IMR-90 (cell line): ENCODE measurements around the gene ALG6. TPM values are rescaled to one million over a fixed set of nuclear protein-coding genes. Genes with fewer than 3 reads are reported as not detected.

Experiments
- ATAC-seq: fragments of 200-7000 bp; cut with Tn5 transposase; 2 replicates; pipeline ENCODE4 v1.9.1; 2020; ENCODE audit warnings: low read depth, mild to moderate bottlenecking, moderate library complexity
- BruUV-seq: library from RNA; stranded (reverse); fragments of 400-500 nt; replicated peaks from 2 replicates; lab custom pipeline; 2021; lab: Mats Ljungman, UMichigan
- CTCF ChIA-PET: fragments of 300-600 bp; formaldehyde crosslinking; extraction: SDS; loops from one replicate; lab custom pipeline; 2021; ENCODE audit warnings: antibody characterized with exemption; lab: Yijun Ruan, JAX
- POLR2A ChIA-PET: fragments of 300-600 bp; sonication (Branson Sonifier 250); formaldehyde crosslinking; loops from one replicate; lab custom pipeline; 2022; ENCODE audit warnings: antibody characterized with exemption; ENCODE audit not compliant: unreplicated experiment; lab: Charles Lee
- DNase-seq: peaks from one replicate; pipeline ENCODE4 v3.0.0; 2013
- H2AFZ ChIP-seq: replicated peaks from 2 replicates; pipeline ENCODE3; 2013; ENCODE audit warnings: low read length, mild to moderate bottlenecking; ENCODE audit not compliant: poor library complexity
- H2AK5ac ChIP-seq: 2 replicates; pipeline ENCODE4 v1.6.1; 2013; ENCODE audit warnings: low read depth, low read length, inconsistent platforms
- H2AK9ac ChIP-seq: replicated peaks from 2 replicates; pipeline ENCODE3; 2013; ENCODE audit warnings: mild to moderate bottlenecking, low read depth, low read length, moderate library complexity; ENCODE audit not compliant: poor library complexity
- H2BK120ac ChIP-seq: 2 replicates; pipeline ENCODE4 v1.6.1; 2013; ENCODE audit warnings: low read depth, low read length, inconsistent platforms
- H2BK15ac ChIP-seq: 3 replicates; pipeline ENCODE4 v1.6.1; 2013; ENCODE audit warnings: low read depth, low read length, inconsistent platforms
- H2BK20ac ChIP-seq: 2 replicates; pipeline ENCODE4 v1.6.1; 2013; ENCODE audit warnings: low read depth, mild to moderate bottlenecking, inconsistent platforms, low read length, moderate library complexity
- H2BK5ac ChIP-seq: 2 replicates; pipeline ENCODE4 v1.6.1; 2013; ENCODE audit warnings: mild to moderate bottlenecking, low read depth, low read length, inconsistent platforms; ENCODE audit not compliant: poor library complexity, severe bottlenecking
- H3K14ac ChIP-seq: replicated peaks from 2 replicates; pipeline ENCODE4 v1.6.1; 2013; ENCODE audit warnings: low read depth, low read length, inconsistent platforms
- H3K18ac ChIP-seq: 2 replicates; pipeline ENCODE4 v1.6.1; 2013; ENCODE audit warnings: low read depth, low read length, control low read depth
- H3K23ac ChIP-seq: 2 replicates; pipeline ENCODE4 v1.6.1; 2013; ENCODE audit warnings: low read depth, low read length, inconsistent platforms
- H3K27ac ChIP-seq: 2 replicates; pipeline ENCODE4 v1.5.1; 2013; ENCODE audit warnings: mild to moderate bottlenecking, control low read depth, low read length; ENCODE audit not compliant: insufficient read depth
- H3K27me3 ChIP-seq: 2 replicates; pipeline ENCODE4 v1.6.1; 2013; ENCODE audit warnings: low read length; ENCODE audit not compliant: control insufficient read depth, insufficient read depth
- H3K36me3 ChIP-seq: 2 replicates; pipeline ENCODE4 v1.6.1; 2013; ENCODE audit warnings: low read length, mixed read lengths; ENCODE audit not compliant: control insufficient read depth, insufficient read depth
- H3K4ac ChIP-seq: 2 replicates; pipeline ENCODE4 v1.6.1; 2013; ENCODE audit warnings: low read depth, low read length, inconsistent platforms
- H3K4me1 ChIP-seq: 2 replicates; pipeline ENCODE4 v1.6.1; 2013; ENCODE audit warnings: low read length, mixed read lengths; ENCODE audit not compliant: control insufficient read depth, insufficient read depth
- H3K4me2 ChIP-seq: 2 replicates; pipeline ENCODE4 v1.6.1; 2013; ENCODE audit warnings: low read depth, mild to moderate bottlenecking, control low read depth, low read length, moderate library complexity
- H3K4me3 ChIP-seq: 2 replicates; pipeline ENCODE4 v1.5.1; 2013; ENCODE audit warnings: low read depth, mild to moderate bottlenecking, control low read depth, low read length, moderate library complexity; ENCODE audit not compliant: insufficient read depth
- H3K56ac ChIP-seq: 2 replicates; pipeline ENCODE4 v1.6.1; 2013; ENCODE audit warnings: low read length, inconsistent platforms; ENCODE audit not compliant: insufficient read depth; ENCODE audit errors: extremely low read depth
- H3K79me1 ChIP-seq, 2 experiments: 2 replicates each; pipeline ENCODE4 v1.6.1; 2013; ENCODE audit warnings: low read length in 2 of 2, inconsistent platforms in 1 of 2, low read depth in 1 of 2
- H3K9ac ChIP-seq: 2 replicates; pipeline ENCODE4 v1.6.1; 2013; ENCODE audit warnings: low read depth, low read length, control low read depth
- H3K9me1 ChIP-seq: 2 replicates; pipeline ENCODE4 v1.6.1; 2013; ENCODE audit warnings: low read length, inconsistent platforms; ENCODE audit not compliant: insufficient read depth
- H3K9me3 ChIP-seq: 2 replicates; pipeline ENCODE4 v1.6.1; 2013; ENCODE audit warnings: low read length; ENCODE audit not compliant: control insufficient read depth, insufficient read depth
- H4K20me1 ChIP-seq: 2 replicates; pipeline ENCODE4 v1.6.1; 2013; ENCODE audit warnings: low read length, inconsistent platforms; ENCODE audit not compliant: insufficient read depth
- H4K5ac ChIP-seq: 2 replicates; pipeline ENCODE4 v1.6.1; 2013; ENCODE audit warnings: mild to moderate bottlenecking, low read depth, low read length, control low read depth
- H4K8ac ChIP-seq, 2 experiments: 2 replicates each; pipeline ENCODE4 v1.6.1; 2013; ENCODE audit warnings: low read depth in 2 of 2, low read length in 2 of 2, control low read depth in 1 of 2, inconsistent platforms in 1 of 2
- H4K91ac ChIP-seq: 2 replicates; pipeline ENCODE4 v1.6.1; 2013; ENCODE audit warnings: low read depth, low read length, inconsistent platforms; ENCODE audit not compliant: insufficient read depth
- BHLHE40 ChIP-seq: fragments of 150-350 bp; IDR thresholded peaks from 2 replicates; pipeline ENCODE4 v1.6.1; 2016; ENCODE audit warnings: mild to moderate bottlenecking, low read depth, low read length
- CEBPB ChIP-seq: IDR thresholded peaks from 2 replicates; pipeline ENCODE4 v1.6.1; 2012; ENCODE audit warnings: low read depth, low read length, improper control_type of control experiment
- CHD1 ChIP-seq: IDR thresholded peaks from 2 replicates; pipeline ENCODE4 v1.6.1; 2012; ENCODE audit warnings: low read depth, low read length, improper control_type of control experiment
- CTCF ChIP-seq: conservative IDR thresholded peaks from 2 replicates; pipeline ENCODE4 v1.5.1; 2012; ENCODE audit warnings: mild to moderate bottlenecking, low read depth, low read length, improper control_type of control experiment
- ELK1 ChIP-seq: fragments of 150-350 bp; IDR thresholded peaks from 2 replicates; pipeline ENCODE4 v1.6.1; 2016; ENCODE audit warnings: low read depth, mild to moderate bottlenecking, low read length, moderate library complexity, borderline replicate concordance
- FOS ChIP-seq: fragments of 150-350 bp; IDR thresholded peaks from 2 replicates; pipeline ENCODE4 v1.6.1; 2016; ENCODE audit warnings: low read depth, low read length
- MAFK ChIP-seq: IDR thresholded peaks from 2 replicates; pipeline ENCODE4 v1.6.1; 2012; ENCODE audit warnings: low read depth, low read length, improper control_type of control experiment
- MAZ ChIP-seq: IDR thresholded peaks from 2 replicates; pipeline ENCODE4 v1.6.1; 2012; ENCODE audit warnings: low read depth, mild to moderate bottlenecking, low read length, improper control_type of control experiment, moderate library complexity, borderline replicate concordance
- MXI1 ChIP-seq: IDR thresholded peaks from 2 replicates; pipeline ENCODE4 v1.6.1; 2012; ENCODE audit warnings: low read depth, mild to moderate bottlenecking, low read length, moderate library complexity, borderline replicate concordance
- NFE2L2 ChIP-seq: fragments of 150-350 bp; IDR thresholded peaks from 2 replicates; pipeline ENCODE4 v1.6.1; 2016; ENCODE audit warnings: low read depth, mild to moderate bottlenecking, low read length
- POLR2A ChIP-seq: IDR thresholded peaks from 2 replicates; pipeline ENCODE4 v1.6.1; 2012; ENCODE audit warnings: mild to moderate bottlenecking, low read depth, low read length
- RAD21 ChIP-seq: IDR thresholded peaks from 2 replicates; pipeline ENCODE4 v1.6.1; 2012; ENCODE audit warnings: low read length, improper control_type of control experiment
- RCOR1 ChIP-seq: IDR thresholded peaks from 2 replicates; pipeline ENCODE4 v1.6.1; 2012; ENCODE audit warnings: mild to moderate bottlenecking, low read length, improper control_type of control experiment; ENCODE audit not compliant: insufficient replicate concordance
- RFX5 ChIP-seq: IDR thresholded peaks from 2 replicates; pipeline ENCODE4 v1.8.0; 2012; ENCODE audit warnings: low read depth, mild to moderate bottlenecking, low read length, moderate library complexity
- SMC3 ChIP-seq: fragments of 150-350 bp; IDR thresholded peaks from 2 replicates; pipeline ENCODE4 v1.6.1; 2016; ENCODE audit warnings: low read depth, mild to moderate bottlenecking, antibody characterized with exemption, low read length, moderate library complexity
- USF2 ChIP-seq: fragments of 150-350 bp; IDR thresholded peaks from 2 replicates; pipeline ENCODE4 v1.6.1; 2017; ENCODE audit warnings: mild to moderate bottlenecking, antibody characterized with exemption, low read length, low read depth
- WGBS, 2 experiments: methylation state at CpG; one replicate each; pipeline versions ENCODE4 v1.1.5 to v1.1.7; 2013; ENCODE audit warnings: missing lambda C conversion rate in 2 of 2; ENCODE audit not compliant: insufficient read length in 1 of 2; ENCODE audit errors: extremely low coverage in 2 of 2; 5-methylcytosine and 5-hydroxymethylcytosine counted together
- dilution Hi-C: fragments of 300-500 bp; cut with HindIII; formaldehyde crosslinking; loops from one replicate; pipeline ENCODE4 v1.14.3; 2018; ENCODE audit warnings: low sequenced_read_pairs; ENCODE audit not compliant: unreplicated experiment
- in situ Hi-C: fragments of 300-500 bp; cut with MboI; formaldehyde crosslinking; loops from 3 replicates; pipeline ENCODE4 v1.14.3; 2019; ENCODE audit warnings: low sequenced_read_pairs, inconsistent platforms, mixed read lengths
- intact Hi-C: fragments of 100-400 bp; cut with micrococcal nuclease; formaldehyde crosslinking; loops from 2 replicates; pipeline ENCODE4 v1.10.0; 2022
- polyA plus RNA-seq, 3 experiments: library from polyadenylated mRNA; depleted of rRNA; stranded (reverse); fragments of >200 nt; gene quantifications; 2 replicates each; pipeline ENCODE4 v1.2.3, GENCODE V29; 2012; ENCODE audit warnings: low replicate concordance in 1 of 3
- total RNA-seq: library from RNA; depleted of rRNA; stranded (reverse); fragments of >200 nt; gene quantifications from 2 replicates; pipeline ENCODE4 v1.2.3, GENCODE V29; 2012

Gene ALG6
- total and polyA plus RNA-seq, 2 of the 4 experiments (the other 2 are of a cell fraction): 4.8 to 6.5 TPM

- CTCF ChIA-PET: no interaction called here
- POLR2A ChIA-PET: no interaction called here
- in situ Hi-C loops: no loop called here
- DNase-seq (no peak), ATAC-seq (no peak)
- H3K56ac ChIP-seq: no peak overlapping the region
- H2AK5ac ChIP-seq: no peak overlapping the region
- H2AK9ac ChIP-seq: no peak overlapping the region
- no peak overlapping the region for H4K91ac ChIP-seq
- no peaks in the 10 kb centered on the region for H3K79me1 ChIP-seq
- H3K4me3 ChIP-seq: no peak overlapping the region
- TF ChIP-seq CTCF (no peak), BHLHE40 (no peak), RFX5 (no peak), MAFK (no peak), ELK1 (no peak), CHD1 (no peak), NFE2L2 (no peak), RAD21 (no peak), FOS (no peak), POLR2A (no peak), CEBPB (no peak), RCOR1 (no peak), MAZ (no peak), USF2 (no peak), MXI1 (no peak), SMC3 (no peak)
- H3K23ac ChIP-seq: peak overlapping the region; percentile 66; the same call in 1 of the 2 replicates
- H4K5ac ChIP-seq: no peak overlapping the region
- H2BK120ac ChIP-seq: no peak overlapping the region
- no peak overlapping the region for H3K4ac ChIP-seq
- H3K9me1 ChIP-seq: 0 out of 2 replicates have a peak, but pooled peaks cover 3% of the 10 kb centered on the region
- H3K9me3 ChIP-seq: no peaks in the 10 kb centered on the region
- BruUV-seq: no TSS peak
- H3K14ac ChIP-seq: no peak overlapping the region
- peaks cover 9% of the 10 kb centered on the region for H3K27me3 ChIP-seq
- no peak overlapping the region for H4K8ac ChIP-seq
- no peaks in the 10 kb centered on the region for H3K4me1 ChIP-seq
- H3K27ac ChIP-seq: no peak overlapping the region
- no peak overlapping the region for H3K4me2 ChIP-seq
- dilution Hi-C loops: no loop called here
- H2BK5ac ChIP-seq: no peak overlapping the region
- intact Hi-C loops: no loop called here
- H3K18ac ChIP-seq: no peak overlapping the region
- no peak overlapping the region for H2AFZ ChIP-seq
- H3K9ac ChIP-seq: no peak overlapping the region
- no peak overlapping the region for H2BK20ac ChIP-seq
- WGBS, 2 experiments: no CpG with 5 or more reads among the region's 1 CpG
- H3K36me3 ChIP-seq: no peaks in the 10 kb centered on the region
- H2BK15ac ChIP-seq: no peak overlapping the region
- H4K20me1 ChIP-seq: no peaks in the 10 kb centered on the region
Measured at GRCh38 chr1:63362073-63362472, 5.4 kb upstream of the ALG6 start.
